MM.1S (cell line): Measurements from ENCODE around the gene ANKS1B.

Source experiments
- CTCF ChIP-seq: fragments of 300-600 bp; sonication (generic); IDR thresholded peaks from 2 replicates; pipeline ENCODE4 v1.5.1; 2016; ENCODE audit warnings: antibody characterized with exemption, low read length, mixed read lengths
- EZH2 ChIP-seq: fragments of 300-600 bp; sonication (generic); optimal IDR thresholded peaks from 2 replicates; pipeline ENCODE3; 2017; ENCODE audit warnings: low read depth, mild to moderate bottlenecking, antibody characterized with exemption, low read length, mixed read lengths
- EZH2phosphoT487 ChIP-seq: fragments of 300-600 bp; sonication (generic); IDR thresholded peaks from 2 replicates; pipeline ENCODE4 v1.6.1; 2018; ENCODE audit warnings: antibody characterized with exemption, low read length

- TF ChIP-seq CTCF, result no peak
- TF ChIP-seq EZH2, result no peak
- no peak for TF ChIP-seq EZH2phosphoT487
Measured at GRCh38 chr12:99388671-99389195, 596.0 kb downstream of the ANKS1B start.
